C4-2B (cell line): ENCODE data around the gene ANKS4B.

Source experiments
- H3K27ac ChIP-seq: fragments of 450-650 bp; 2 replicates; pipeline ENCODE4 v1.5.1; 2017
- ZFX ChIP-seq: fragments of 450-650 bp; IDR thresholded peaks from 2 replicates; pipeline ENCODE4 v1.6.1; 2017
- TF ChIP-seq, protein P1 (sequence below): fragments of 450-650 bp; conservative IDR thresholded peaks from 2 replicates; pipeline ENCODE4 v1.5.1; 2017; ENCODE audit warnings: mild to moderate bottlenecking

ANKS4B gene

DNA sequence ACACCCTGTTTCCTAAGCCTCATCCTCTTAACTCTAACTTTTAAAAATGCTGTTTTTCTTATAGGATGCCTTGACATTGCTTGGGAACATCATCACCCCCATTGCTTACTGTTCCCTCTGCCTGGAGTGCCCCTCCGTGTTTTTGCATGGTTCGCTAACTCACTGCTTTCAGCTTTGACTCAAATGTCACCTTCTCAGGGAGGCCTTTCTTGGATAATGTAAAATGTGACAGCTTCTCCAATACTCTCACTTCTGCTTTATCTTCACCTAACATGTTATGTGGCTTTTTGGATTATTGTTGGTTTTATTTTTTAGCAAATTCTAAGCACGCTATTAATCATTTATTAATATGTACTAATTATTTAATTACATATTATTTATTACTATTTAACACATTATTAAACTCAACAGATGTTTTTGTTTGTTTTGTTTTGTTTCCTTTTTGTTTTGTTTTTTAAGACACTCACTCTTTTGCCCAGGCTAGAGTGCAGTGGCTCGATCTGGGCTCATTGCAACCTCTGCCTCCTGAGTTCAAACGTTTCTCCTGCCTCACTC, 40.8 kb downstream of the ANKS4B start:
- no peak overlapping the region for H3K27ac ChIP-seq
- no peak for TF ChIP-seq ZFX
- TF ChIP-seq, protein P1, sequence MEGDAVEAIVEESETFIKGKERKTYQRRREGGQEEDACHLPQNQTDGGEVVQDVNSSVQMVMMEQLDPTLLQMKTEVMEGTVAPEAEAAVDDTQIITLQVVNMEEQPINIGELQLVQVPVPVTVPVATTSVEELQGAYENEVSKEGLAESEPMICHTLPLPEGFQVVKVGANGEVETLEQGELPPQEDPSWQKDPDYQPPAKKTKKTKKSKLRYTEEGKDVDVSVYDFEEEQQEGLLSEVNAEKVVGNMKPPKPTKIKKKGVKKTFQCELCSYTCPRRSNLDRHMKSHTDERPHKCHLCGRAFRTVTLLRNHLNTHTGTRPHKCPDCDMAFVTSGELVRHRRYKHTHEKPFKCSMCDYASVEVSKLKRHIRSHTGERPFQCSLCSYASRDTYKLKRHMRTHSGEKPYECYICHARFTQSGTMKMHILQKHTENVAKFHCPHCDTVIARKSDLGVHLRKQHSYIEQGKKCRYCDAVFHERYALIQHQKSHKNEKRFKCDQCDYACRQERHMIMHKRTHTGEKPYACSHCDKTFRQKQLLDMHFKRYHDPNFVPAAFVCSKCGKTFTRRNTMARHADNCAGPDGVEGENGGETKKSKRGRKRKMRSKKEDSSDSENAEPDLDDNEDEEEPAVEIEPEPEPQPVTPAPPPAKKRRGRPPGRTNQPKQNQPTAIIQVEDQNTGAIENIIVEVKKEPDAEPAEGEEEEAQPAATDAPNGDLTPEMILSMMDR = no peak

DNA sequence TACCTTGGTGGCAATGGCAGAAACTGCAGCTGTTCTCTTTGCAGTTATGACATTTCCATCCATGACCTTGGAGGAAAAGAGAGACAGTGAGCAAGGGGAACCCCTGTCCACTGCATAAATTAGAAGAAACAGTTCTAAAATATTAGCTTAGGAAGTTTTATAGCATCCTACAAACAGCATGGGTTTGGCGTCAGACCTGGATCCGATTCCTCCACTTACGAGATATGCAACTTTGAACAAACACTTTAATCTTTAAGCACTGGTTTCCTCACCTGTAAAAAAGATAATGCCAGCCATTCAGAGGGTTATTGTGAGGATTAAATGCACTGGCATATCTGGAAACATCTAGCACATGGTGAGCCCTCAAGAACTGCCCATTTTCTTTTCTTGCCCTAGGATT, 42.0 kb downstream of the ANKS4B start:
- TF ChIP-seq, protein P1 = no peak; the same call in 1 of the 2 replicates
- no peak for TF ChIP-seq ZFX

DNA sequence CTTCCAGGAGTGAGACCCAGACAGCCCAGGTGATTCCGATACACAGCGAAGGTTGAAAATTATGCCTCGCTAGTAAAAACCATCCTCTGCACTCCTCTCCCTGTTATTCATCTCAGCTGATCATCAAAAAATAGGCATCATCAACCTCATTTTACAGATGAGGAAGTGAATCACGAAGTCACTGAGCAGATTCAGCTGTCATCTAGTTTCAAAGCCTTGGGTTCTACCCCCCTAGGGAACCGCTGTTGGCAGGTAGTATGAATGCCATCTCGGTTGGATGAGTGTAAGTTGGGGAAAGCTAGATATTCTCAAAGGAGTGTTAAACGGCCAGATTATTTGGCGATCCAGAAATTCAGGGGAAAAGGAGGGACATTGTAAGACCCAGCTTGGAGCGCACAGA, 42.6 kb downstream of the ANKS4B start:
- no peak overlapping the region for H3K27ac ChIP-seq
- TF ChIP-seq, protein P1 = no peak

More for the DNA sequence above, 42.0 kb downstream of the ANKS4B start:
- H3K27ac ChIP-seq = no peak overlapping the region

DNA sequence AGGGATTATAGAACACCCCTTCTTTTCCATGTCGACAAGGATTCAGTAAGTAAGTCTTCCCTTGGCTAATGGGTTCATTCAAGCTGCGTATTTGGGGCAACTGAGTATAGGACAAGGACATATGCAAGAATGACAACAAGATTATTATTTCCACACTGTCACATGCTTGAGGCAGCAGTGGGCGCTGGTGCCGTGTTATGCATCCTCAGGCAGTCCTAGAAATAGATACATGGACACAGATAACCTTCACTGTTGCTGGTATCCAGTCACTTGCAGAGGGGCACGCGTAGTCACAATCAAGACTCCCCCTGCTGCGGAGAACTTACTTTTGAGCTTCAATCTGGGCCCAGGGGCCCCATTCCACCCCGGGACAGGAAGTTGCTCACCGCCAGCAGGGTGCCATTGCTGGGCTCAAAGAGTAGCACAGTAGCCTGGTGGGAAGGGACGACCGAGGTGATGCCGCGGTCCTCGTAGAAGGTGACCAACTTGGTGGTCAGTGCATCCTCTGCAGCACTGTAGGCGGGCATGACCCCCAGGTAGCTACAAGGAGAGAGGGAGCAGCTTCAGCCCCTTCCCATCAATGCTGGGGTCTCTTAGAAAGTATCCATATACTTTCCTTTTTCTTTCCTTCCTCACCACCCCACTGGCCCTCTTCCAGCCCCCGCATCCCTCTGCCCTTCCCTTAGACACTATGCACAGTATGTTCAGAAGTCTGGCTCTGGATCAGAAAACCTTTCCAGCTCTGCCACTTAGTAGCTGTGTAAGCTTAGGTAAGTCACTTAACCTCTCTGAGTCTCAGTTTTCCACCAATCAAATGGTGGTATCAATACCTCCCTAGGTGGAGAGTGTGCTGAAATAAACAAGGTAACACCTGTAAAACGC, 43.8 kb downstream of the ANKS4B start:
- TF ChIP-seq, protein P1 = no peak
- TF ChIP-seq ZFX = no peak
- no peak overlapping the region for H3K27ac ChIP-seq

DNA sequence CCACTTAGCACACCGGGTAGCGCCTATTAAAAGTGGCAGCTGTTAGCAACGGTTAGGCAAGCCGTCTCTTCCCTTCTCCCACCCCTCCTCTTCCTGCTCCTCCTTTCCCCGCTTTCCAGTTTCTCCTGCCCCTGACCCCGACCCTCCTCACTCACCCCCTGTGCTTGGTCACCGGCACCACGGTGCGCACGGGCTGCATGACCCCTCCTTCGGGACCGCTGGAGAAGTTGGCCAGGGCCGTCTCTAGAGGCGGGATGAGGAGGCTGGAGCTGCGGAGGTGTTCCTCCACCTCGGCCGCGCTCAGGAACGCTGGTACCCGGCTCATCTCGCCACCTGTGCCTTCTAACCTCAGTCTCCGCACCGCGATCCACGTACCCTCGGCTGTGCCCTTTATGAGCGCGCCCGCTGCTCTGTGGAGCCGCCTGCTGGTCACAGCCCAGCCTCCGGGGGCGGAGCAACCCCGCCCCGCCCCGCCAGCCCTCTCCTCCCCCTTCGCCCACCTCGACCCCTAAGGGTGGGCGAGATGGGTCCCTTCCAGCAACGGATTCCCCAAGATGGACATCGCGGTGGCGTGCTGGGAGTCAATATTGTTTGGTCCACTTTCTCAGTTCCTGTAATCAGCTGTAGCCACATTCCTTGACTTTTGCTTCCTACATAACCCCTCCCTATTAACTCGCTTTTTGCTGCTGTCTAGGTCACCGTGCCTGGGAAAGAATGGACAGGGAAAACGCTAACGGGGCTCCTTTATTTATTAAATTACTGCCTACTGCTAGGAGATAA, 44.6 kb downstream of the ANKS4B start, which contains the start of gene CRYM:
Gene CRYM (minus strand): TSS at position 364 of the 780 bp plus-strand sequence. CDS start 39 bp downstream, at position 325.
- no peak for TF ChIP-seq ZFX
- TF ChIP-seq, protein P1 = peak; percentile 97
- no peak within 1 kb of the TSS for H3K27ac ChIP-seq

DNA sequence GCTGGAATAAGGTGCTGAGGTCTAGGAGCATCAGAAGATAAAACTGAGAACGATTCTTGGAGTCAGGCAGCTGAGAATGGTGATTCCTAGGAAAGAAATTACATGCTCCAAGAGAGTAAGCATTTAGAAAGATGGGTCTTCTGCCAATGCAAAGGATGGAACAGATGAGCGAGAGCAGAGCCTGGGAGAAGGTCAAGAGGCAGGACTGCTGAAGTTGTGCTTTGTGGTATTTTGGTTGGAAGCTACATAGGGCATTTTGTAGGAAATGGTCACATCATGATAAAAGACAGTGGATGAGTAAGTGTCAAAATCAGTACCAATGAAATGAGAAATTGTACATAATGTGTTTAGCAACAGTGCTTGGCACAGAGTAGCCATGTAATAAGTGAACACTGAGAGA, 46.0 kb downstream of the ANKS4B start:
- TF ChIP-seq ZFX = no peak
- TF ChIP-seq, protein P1 = no peak
- H3K27ac ChIP-seq = no peak overlapping the region
